HG03565 (cell line): ENCODE data around the gene ROM1.
"Not testable (repeated sequence)": the region's sequence is repeated elsewhere in the genome, so short reads cannot be mapped to it uniquely, and the experiment has no call there.

Experiments used
- ATAC-seq: cut with Tn5 transposase; IDR thresholded peaks from one replicate; pipeline ENCODE4 v1.9.1; 2021; ENCODE audit warnings: mild to moderate bottlenecking, moderate library complexity; ENCODE audit not compliant: unreplicated experiment

Gene ROM1, protein sequence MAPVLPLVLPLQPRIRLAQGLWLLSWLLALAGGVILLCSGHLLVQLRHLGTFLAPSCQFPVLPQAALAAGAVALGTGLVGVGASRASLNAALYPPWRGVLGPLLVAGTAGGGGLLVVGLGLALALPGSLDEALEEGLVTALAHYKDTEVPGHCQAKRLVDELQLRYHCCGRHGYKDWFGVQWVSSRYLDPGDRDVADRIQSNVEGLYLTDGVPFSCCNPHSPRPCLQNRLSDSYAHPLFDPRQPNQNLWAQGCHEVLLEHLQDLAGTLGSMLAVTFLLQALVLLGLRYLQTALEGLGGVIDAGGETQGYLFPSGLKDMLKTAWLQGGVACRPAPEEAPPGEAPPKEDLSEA

GRCh38 chr11:62612366-62613290, at the start of gene ROM1, which contains the start of gene EML3:
TSS of gene ROM1 (plus strand) at chr11:62613257. CDS start at chr11:62613282, 25 bp downstream.
TSS of gene EML3 (minus strand) at chr11:62612775. CDS start at chr11:62612457, 318 bp downstream.
- peak; percentile 52 for ATAC-seq

DNA sequence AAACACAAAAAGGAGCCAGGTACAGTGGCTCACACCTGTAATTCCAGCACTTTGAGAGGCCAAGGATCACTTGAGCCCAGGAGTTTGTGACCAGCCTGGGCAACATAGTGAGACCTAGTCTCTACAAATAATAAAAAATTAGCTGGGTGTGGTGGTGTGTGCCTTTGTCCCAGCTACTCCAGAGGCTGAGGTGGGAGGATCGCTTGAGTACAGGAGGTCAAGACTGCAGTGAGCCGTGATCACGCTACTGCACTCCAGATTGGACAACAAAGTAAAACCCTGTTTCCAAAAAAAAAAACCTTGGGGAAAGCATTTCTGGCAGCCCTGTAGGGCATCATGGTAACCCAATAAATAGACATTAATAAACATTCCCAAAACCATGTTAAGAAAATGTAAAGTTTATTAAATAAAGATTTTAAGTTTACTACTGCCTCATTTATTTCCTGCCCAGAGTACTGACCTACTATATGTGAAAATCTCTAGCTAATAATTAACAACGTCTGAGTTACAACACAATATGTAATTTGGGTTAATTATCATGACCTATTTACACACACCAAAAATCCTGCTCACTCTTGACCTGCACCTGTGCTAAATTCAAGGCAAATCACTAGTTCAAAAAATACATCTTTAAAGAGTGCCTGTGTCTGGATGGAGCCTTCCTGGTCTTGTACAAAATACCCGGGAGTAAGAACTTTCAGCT, 47.8 kb upstream of the ROM1 start:
- no peak for ATAC-seq

GRCh38 chr11:62566247-62566646, 46.8 kb upstream of the ROM1 start:
- ATAC-seq: no peak

GRCh38 chr11:62567018-62567633, 45.9 kb upstream of the ROM1 start:
- ATAC-seq: no peak

DNA sequence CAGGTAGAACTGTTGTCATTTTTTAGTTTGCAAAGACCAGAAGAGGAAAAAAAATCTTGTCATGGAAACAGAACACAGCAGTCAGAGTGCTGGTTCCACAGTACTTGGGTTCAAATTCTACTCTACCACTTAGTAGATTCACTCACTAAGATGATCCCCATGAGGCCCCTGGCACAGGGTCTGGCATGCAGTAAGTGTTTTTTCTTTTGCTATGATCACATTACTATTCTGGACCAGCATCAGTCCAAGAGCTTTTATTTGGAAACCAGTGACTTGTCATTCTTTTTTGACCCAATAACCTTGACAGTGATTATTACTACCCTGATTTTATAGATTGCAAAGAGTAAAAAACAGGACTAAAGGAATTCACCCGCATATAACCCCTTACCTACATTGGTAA, 43.4 kb upstream of the ROM1 start:
- ATAC-seq: no peak

GRCh38 chr11:62570903-62571302, 42.2 kb upstream of the ROM1 start:
- ATAC-seq: not testable (repeated sequence)

DNA sequence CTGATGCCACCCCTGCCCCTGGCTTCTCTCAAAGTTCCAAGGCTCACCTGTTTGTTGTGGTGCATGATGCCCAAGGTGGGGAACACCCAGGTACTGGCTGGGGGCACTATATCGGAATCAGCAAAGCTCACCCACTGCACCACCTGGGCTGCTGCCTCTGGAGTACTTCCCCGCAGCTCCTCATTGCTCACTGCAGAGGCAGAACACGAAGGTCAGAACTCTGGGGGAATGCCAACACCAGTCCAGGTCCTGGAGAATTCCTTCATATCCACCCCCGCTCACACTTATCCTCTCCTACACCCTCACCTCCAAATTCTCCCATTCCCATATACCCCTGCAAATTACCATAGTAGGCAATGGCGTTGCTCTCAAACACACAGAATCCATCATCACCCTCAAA, 41.6 kb upstream of the ROM1 start:
- not testable (repeated sequence) for ATAC-seq

DNA sequence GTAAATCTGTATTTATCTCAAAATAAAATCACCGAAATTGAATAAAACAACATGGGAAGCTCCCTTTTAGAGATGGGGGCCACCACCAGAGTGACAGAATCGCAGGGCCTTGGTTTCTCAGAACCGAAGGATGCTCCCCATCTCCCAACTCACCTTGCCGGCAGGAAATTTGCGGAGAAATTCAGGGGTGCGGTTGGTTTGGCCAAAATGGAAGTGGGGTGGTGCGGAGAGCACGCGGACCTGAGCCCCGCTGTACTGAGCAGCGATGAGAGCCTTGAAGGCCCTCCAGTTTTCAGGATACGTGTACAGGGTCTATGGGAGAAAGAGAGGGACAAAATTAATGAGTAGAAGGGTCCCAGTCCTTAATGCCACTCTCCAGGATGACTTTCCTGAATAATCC, 40.6 kb upstream of the ROM1 start:
- ATAC-seq: no peak

DNA sequence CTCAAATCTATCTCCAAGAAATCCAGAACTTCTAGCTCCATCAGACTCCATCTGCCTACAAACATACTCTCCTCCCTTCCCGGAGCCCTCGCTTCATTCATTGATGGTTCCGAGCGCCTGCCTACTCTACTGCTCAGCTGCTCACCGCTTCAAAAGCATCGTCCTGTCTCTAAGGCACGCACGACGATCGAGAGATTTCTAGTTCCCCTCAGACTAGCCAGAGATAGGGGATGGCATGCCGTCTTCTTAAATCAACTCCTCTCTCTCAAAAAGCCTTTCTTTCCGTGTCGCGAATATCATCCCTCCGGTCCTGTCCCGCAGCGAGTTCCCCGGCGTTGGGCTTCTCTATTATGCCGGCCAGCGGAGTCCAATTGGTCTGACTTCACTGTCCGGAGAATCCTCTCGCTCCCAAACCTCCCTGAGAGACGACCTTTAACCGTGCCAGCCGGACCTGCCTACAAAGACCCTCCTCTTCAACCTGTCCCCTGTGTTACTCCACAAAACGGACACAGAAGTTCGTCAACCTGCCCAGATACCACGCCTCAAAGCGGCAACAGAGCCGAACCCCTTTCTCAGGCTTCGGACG, 40.0 kb upstream of the ROM1 start:
- ATAC-seq: no peak

- peak; percentile 85 for ATAC-seq
Measured at GRCh38 chr11:62573592-62574362, 39.3 kb upstream of the ROM1 start, which contains the start of gene EEF1G. TSS of gene EEF1G (minus strand) at chr11:62573891. CDS start at chr11:62573842, 49 bp downstream.

- ATAC-seq: peak; percentile 2
Measured at GRCh38 chr11:62574363-62575071, 38.5 kb upstream of the ROM1 start.

- ATAC-seq: no peak
Measured at GRCh38 chr11:62575156-62575555, 37.9 kb upstream of the ROM1 start.

- ATAC-seq: no peak
Measured at GRCh38 chr11:62575837-62576236, 37.2 kb upstream of the ROM1 start.

GRCh38 chr11:62577046-62577714, 35.9 kb upstream of the ROM1 start:
- no peak for ATAC-seq

DNA sequence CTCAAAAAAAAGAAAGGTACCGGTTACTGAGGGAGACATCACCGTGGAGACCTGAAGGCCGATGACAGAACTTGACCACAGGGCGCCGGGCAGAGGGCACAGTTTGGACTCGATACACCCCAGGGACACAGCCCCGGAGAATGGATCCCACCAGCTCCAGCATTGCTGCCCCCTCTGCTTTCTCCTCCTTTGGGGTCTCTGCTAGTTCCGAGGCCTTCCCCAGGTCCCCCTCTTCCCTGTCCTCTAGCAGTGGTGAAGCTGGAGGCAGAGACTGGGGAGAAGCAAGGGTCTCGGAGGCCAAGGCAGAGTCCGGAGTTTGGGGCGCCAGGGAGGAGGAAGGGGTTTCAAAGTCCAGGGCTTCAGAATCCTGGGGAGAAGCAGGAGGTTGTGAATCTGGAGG, 34.5 kb upstream of the ROM1 start:
- ATAC-seq: no peak

- no peak for ATAC-seq
Measured at GRCh38 chr11:62579252-62579651, 33.8 kb upstream of the ROM1 start.

- no peak for ATAC-seq
Measured at GRCh38 chr11:62580959-62581715, 31.9 kb upstream of the ROM1 start.

DNA sequence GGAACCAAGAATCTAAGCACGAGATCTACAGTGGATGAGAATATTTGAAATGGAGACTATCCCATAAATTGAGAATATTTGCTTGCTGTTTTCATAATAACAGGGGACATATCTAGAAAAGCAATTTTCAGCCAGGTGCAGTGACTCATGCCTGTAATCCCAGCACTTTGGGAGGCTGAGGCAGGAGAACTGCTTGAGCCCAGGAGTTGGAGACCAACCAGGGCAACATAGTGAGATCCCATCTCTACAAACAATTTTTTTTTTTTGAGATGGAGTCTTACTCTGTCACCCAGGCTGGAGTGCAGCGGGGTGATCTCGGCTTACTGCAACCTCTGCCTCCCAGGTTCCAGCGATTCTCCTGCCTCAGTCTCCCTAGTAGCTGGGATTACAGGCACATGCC, 31.3 kb upstream of the ROM1 start:
- not testable (repeated sequence) for ATAC-seq
